Loucy (cell line): ENCODE results near the gene PTCH2.
"Not testable (repeated sequence)": the region's sequence is repeated elsewhere in the genome, so short reads cannot be mapped to it uniquely, and the experiment has no call there.

Source experiments
- H2AFZ ChIP-seq: fragments of 200-600 bp; sonication (generic); 2 replicates; pipeline ENCODE4 v1.6.0; 2016; ENCODE audit warnings: antibody characterized with exemption, mild to moderate bottlenecking, low read length, moderate library complexity
- H3F3A ChIP-seq: fragments of 200-600 bp; 2 replicates; pipeline ENCODE4 v1.6.0; 2016; ENCODE audit warnings: antibody characterized with exemption, low read depth, mild to moderate bottlenecking
- H3K27me3 ChIP-seq: fragments of 200-600 bp; sonication (generic); 2 replicates; pipeline ENCODE4 v1.6.1; 2014; ENCODE audit warnings: low read length, mild to moderate bottlenecking; ENCODE audit not compliant: insufficient read depth, poor library complexity, severe bottlenecking
- H3K36me3 ChIP-seq: fragments of 200-600 bp; sonication (generic); 2 replicates; pipeline ENCODE4 v1.6.1; 2016; ENCODE audit warnings: low read length; ENCODE audit not compliant: insufficient read depth
- H3K4me1 ChIP-seq: fragments of 200-600 bp; sonication (generic); 2 replicates; pipeline ENCODE4 v1.5.1; 2014; ENCODE audit warnings: low read length, mild to moderate bottlenecking; ENCODE audit not compliant: insufficient read depth, poor library complexity, severe bottlenecking
- H3K4me2 ChIP-seq: fragments of 200-600 bp; sonication (generic); 2 replicates; pipeline ENCODE4 v1.6.0; 2014; ENCODE audit warnings: antibody characterized with exemption, low read length, low read depth, mild to moderate bottlenecking; ENCODE audit not compliant: poor library complexity, severe bottlenecking
- H3K4me3 ChIP-seq: fragments of 200-600 bp; sonication (generic); 2 replicates; pipeline ENCODE4 v1.5.1; 2014; ENCODE audit warnings: low read length, mild to moderate bottlenecking, mixed read lengths; ENCODE audit not compliant: poor library complexity, severe bottlenecking
- H3K79me2 ChIP-seq: fragments of 200-600 bp; sonication (generic); 2 replicates; pipeline ENCODE4 v1.6.1; 2014; ENCODE audit warnings: low read length; ENCODE audit not compliant: insufficient read depth
- H3K9ac ChIP-seq: fragments of 200-600 bp; sonication (generic); 2 replicates; pipeline ENCODE4 v1.6.0; 2014; ENCODE audit warnings: mild to moderate bottlenecking, low read depth, low read length, moderate library complexity; ENCODE audit not compliant: poor library complexity, severe bottlenecking
- H3K9me2 ChIP-seq: fragments of 200-600 bp; sonication (generic); replicated peaks from 2 replicates; pipeline ENCODE4 v1.6.1; 2016; ENCODE audit warnings: low read depth, low read length, mixed read lengths
- H3K9me3 ChIP-seq: fragments of 200-600 bp; sonication (generic); 2 replicates; pipeline ENCODE4 v1.6.1; 2014; ENCODE audit warnings: mild to moderate bottlenecking, antibody characterized with exemption, low read length, low read depth; ENCODE audit not compliant: insufficient read depth
- H4K20me1 ChIP-seq: fragments of 200-600 bp; sonication (generic); 2 replicates; pipeline ENCODE4 v1.6.0; 2014; ENCODE audit warnings: antibody characterized with exemption, low read length, mild to moderate bottlenecking; ENCODE audit not compliant: insufficient read depth, poor library complexity, severe bottlenecking
- EZH2phosphoT487 ChIP-seq: fragments of 200-600 bp; IDR thresholded peaks from 2 replicates; pipeline ENCODE4 v1.6.1; 2018; ENCODE audit warnings: antibody characterized with exemption, mild to moderate bottlenecking, moderate library complexity, borderline replicate concordance
- TF ChIP-seq, protein P1 (sequence below): fragments of 200-600 bp; sonication (generic); conservative IDR thresholded peaks from 2 replicates; pipeline ENCODE4 v1.5.1; 2014; ENCODE audit warnings: mild to moderate bottlenecking, antibody characterized with exemption, low read length

Gene PTCH2

DNA sequence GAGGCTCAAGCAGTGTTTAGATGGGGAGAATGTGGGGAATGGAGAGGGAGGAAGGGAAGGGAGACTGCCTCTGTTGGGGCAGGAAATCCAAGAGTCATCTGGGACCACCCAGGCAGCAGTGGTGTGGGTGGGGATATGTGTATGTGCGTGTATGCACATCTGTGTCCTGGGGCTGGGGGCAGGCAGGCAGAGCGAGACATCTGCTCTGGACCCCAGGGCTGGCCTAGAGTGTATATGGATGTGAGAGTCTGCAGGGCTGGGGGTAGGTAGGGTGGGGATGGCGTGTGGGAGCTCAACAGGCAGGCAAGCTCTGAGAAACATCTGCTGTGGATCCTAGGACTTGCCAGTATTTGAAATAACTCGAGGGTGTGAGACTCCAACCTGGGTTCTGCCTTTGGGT is 3.5 kb downstream of the PTCH2 start:
- no peaks in the 10 kb centered on the region for H3K36me3 ChIP-seq

DNA sequence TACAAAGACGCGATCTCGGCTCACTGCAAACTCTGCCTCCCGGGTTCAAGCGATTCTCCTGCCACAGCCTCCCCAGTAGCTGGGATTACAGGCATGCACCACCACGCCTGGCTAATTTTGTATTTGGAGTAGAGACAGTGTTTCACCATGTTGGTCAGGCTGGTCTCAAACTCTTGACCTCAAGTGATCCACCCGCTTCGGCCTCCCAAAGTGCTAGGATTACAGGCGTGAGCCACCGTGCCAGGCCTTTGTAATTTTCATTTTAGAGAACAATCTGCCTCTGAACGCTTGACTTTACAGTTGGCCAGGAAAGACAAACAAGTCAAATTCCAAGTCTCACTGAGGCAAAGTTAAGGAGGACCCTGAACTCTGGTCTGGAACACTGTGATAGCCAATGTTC is 4.8 kb downstream of the PTCH2 start:
- not testable (repeated sequence) for H3K4me2 ChIP-seq, H3K36me3 ChIP-seq, H3F3A ChIP-seq, H3K79me2 ChIP-seq, H2AFZ ChIP-seq, H3K9me3 ChIP-seq, H3K27me3 ChIP-seq, H3K4me1 ChIP-seq, H4K20me1 ChIP-seq, H3K9me2 ChIP-seq, H3K4me3 ChIP-seq, H3K9ac ChIP-seq

More for the DNA sequence above, 3.5 kb downstream of the PTCH2 start:
- Histone ChIP-seq H3K4me1 (peaks cover 7% of the 10 kb centered on the region), H2AFZ (no peak overlapping the region), H3F3A (no peaks in the 10 kb centered on the region), H3K4me2 (no peak overlapping the region), H3K9me3 (no peaks in the 10 kb centered on the region), H3K79me2 (no peaks in the 10 kb centered on the region), H3K9me2 (no peaks in the 10 kb centered on the region), H3K4me3 (no peak overlapping the region), H4K20me1 (no peaks in the 10 kb centered on the region), H3K27me3 (no peaks in the 10 kb centered on the region), H3K9ac (no peak overlapping the region)
- TF ChIP-seq EZH2phosphoT487: no peak
- TF ChIP-seq, protein P1, sequence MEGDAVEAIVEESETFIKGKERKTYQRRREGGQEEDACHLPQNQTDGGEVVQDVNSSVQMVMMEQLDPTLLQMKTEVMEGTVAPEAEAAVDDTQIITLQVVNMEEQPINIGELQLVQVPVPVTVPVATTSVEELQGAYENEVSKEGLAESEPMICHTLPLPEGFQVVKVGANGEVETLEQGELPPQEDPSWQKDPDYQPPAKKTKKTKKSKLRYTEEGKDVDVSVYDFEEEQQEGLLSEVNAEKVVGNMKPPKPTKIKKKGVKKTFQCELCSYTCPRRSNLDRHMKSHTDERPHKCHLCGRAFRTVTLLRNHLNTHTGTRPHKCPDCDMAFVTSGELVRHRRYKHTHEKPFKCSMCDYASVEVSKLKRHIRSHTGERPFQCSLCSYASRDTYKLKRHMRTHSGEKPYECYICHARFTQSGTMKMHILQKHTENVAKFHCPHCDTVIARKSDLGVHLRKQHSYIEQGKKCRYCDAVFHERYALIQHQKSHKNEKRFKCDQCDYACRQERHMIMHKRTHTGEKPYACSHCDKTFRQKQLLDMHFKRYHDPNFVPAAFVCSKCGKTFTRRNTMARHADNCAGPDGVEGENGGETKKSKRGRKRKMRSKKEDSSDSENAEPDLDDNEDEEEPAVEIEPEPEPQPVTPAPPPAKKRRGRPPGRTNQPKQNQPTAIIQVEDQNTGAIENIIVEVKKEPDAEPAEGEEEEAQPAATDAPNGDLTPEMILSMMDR: no peak

DNA sequence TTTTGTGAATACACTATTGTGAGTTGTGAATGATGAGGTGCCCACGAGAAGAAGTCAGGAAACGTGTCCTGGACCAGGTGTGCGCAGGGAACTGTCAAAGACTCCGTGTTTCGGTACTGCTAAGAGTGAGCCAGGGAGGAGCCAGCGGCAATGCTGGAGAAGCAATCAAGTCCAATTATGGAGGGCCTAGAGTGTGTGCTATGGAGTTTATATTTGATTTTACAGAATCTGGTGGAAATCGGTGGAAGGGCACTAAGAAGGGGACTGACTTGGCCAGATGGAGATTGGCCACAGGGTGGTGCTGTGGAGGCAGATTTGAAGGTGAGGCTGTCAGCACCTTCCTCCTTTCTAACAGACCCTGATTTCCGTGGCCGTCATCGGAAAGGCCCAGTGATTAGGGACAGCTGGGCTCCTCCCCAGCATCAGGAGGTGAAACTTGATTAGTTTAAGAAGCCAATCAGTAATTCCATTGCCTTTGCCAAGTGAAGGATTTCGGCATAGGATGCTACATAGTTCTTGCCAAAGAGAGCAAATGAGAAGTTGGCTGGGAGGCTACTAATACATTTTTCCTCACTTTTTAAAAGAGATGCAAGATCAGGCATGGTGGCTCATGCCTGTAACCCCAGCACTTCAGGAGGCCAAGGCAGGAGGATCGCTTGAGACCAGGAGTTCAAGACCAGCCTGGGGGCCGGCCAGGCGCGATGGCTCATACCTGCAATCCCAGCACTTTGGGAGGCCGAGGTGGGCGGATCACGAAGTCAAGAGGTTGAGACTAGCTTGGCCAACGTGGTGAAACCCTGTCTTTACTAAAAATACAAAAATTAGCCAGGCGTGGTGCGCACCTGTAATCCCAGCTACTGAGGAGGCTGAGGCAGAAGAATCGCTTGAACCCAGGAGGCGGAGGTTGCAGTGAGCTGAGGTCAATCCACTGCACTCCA is 7.0 kb downstream of the PTCH2 start:
- H3K9ac ChIP-seq: no peak overlapping the region
- no peaks in the 10 kb centered on the region for H3K79me2 ChIP-seq
- no peaks in the 10 kb centered on the region for H3K9me2 ChIP-seq
- H3K36me3 ChIP-seq: no peaks in the 10 kb centered on the region
- peak overlapping the region; percentile 25 for H3K4me2 ChIP-seq
- no peaks in the 10 kb centered on the region for H4K20me1 ChIP-seq
- H3K4me1 ChIP-seq: no peaks in the 10 kb centered on the region
- H3K27me3 ChIP-seq: no peaks in the 10 kb centered on the region
- no peaks in the 10 kb centered on the region for H3F3A ChIP-seq
- H2AFZ ChIP-seq: peak overlapping the region; percentile 75
- H3K9me3 ChIP-seq: no peaks in the 10 kb centered on the region
- no peak overlapping the region for H3K4me3 ChIP-seq
- TF ChIP-seq, protein P1: peak; percentile 84
- no peak for TF ChIP-seq EZH2phosphoT487

DNA sequence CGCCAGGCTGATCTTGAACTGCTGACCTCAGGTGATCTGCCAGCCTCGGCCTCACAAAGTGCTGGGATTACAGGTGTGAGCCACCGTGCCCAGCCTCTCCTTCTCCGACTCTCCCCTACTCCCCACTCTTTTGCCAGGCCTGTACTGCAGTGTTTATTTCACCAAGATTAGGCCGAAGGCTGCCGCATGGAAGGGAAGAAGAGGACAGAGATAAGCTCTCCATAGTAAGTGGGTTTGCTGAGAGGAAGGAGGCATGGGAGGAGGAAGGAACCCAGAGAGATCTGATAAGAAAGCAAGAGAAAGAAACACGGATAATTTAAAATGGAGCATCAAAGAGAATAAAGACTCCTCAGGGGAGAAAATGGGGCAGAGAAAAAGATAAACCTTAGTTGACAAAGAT is 8.7 kb downstream of the PTCH2 start:
- no peaks in the 10 kb centered on the region for H3K9me2 ChIP-seq

More for the DNA sequence above, 8.7 kb downstream of the PTCH2 start:
- no peak overlapping the region for H3K4me3 ChIP-seq
- no peaks in the 10 kb centered on the region for H3K4me1 ChIP-seq
- H3K27me3 ChIP-seq: no peaks in the 10 kb centered on the region
- H2AFZ ChIP-seq: no peak overlapping the region
- H3K4me2 ChIP-seq: no peak overlapping the region
- no peaks in the 10 kb centered on the region for H3K36me3 ChIP-seq
- no peaks in the 10 kb centered on the region for H3K79me2 ChIP-seq
- H4K20me1 ChIP-seq: no peaks in the 10 kb centered on the region
- no peak overlapping the region for H3K9ac ChIP-seq
- TF ChIP-seq, protein P1: no peak
- TF ChIP-seq EZH2phosphoT487: no peak
- H3K9me3 ChIP-seq: no peaks in the 10 kb centered on the region
- no peaks in the 10 kb centered on the region for H3F3A ChIP-seq
